ENCODE results near the gene TUT1.
"Not testable (repeated sequence)": the region's sequence is repeated elsewhere in the genome, so short reads cannot be mapped to it uniquely, and the experiment has no call there.

Gene TUT1

GRCh38 chr11:62554387-62555167 is 36.7 kb downstream of the TUT1 start:
- DNase-seq, result no peak

- DNase-seq, result peak; percentile 92
Observed at GRCh38 chr11:62553839-62554361, 37.4 kb downstream of the TUT1 start.

- DNase-seq, result peak; percentile 95
Observed at GRCh38 chr11:62553080-62553838, 38.1 kb downstream of the TUT1 start.

GRCh38 chr11:62552485-62553079 is 38.7 kb downstream of the TUT1 start:
- peak; percentile 78 for DNase-seq

- DNase-seq, result not testable (repeated sequence)
Observed at GRCh38 chr11:62550478-62550877, 40.8 kb downstream of the TUT1 start.

GRCh38 chr11:62548545-62549335 is 42.6 kb downstream of the TUT1 start:
- DNase-seq, result no peak

- DNase-seq, result no peak
Observed at GRCh38 chr11:62547691-62548281, 43.5 kb downstream of the TUT1 start.

GRCh38 chr11:62546929-62547625 is 44.2 kb downstream of the TUT1 start:
- peak; percentile 41 for DNase-seq

- peak; percentile 66 for DNase-seq
Observed at GRCh38 chr11:62546244-62546928, 44.9 kb downstream of the TUT1 start, which contains the start of gene AHNAK. TSS of gene AHNAK (minus strand) at chr11:62546806. CDS start at chr11:62536098, 10,708 bp downstream.

- DNase-seq, result peak; percentile 98
Observed at GRCh38 chr11:62545437-62546243, 45.7 kb downstream of the TUT1 start.

- DNase-seq, result no peak
Observed at GRCh38 chr11:62544581-62545436, 46.5 kb downstream of the TUT1 start.

- no peak for DNase-seq
Observed at GRCh38 chr11:62543680-62544444, 47.5 kb downstream of the TUT1 start.

GRCh38 chr11:62542750-62543567 is 48.4 kb downstream of the TUT1 start:
- peak; percentile 83 for DNase-seq

GRCh38 chr11:62542111-62542745 is 49.1 kb downstream of the TUT1 start:
- DNase-seq, result no peak

GRCh38 chr11:62540804-62541701 is 50.3 kb downstream of the TUT1 start:
- no peak for DNase-seq
